Astrocyte (in vitro differentiated cells and primary cell): ENCODE data around the gene VEZT. TPM values are rescaled to one million over a fixed set of nuclear protein-coding genes. Genes with fewer than 3 reads are reported as not detected.
"Not testable (repeated sequence)": the region's sequence is repeated elsewhere in the genome, so short reads cannot be mapped to it uniquely, and the experiment has no call there.

Experiments used
- DNase-seq: peaks from one replicate; pipeline ENCODE4 v3.0.0-alpha.2; 2010; ENCODE audit warnings: low read depth
- FAIRE-seq: peaks from 2 replicates; lab custom pipeline; 2011; peaks lifted over from hg19 to GRCh38; lab: Jason Lieb, UNC
- H2AFZ ChIP-seq: 2 replicates; pipeline ENCODE4 v1.6.0; 2012; ENCODE audit warnings: low read depth, low read length, inconsistent platforms
- H3K27ac ChIP-seq: 2 replicates; pipeline ENCODE4 v1.5.1; 2011; ENCODE audit warnings: low read depth, low read length, inconsistent platforms
- H3K27me3 ChIP-seq: 2 replicates; pipeline ENCODE4 v1.6.0; 2011; ENCODE audit warnings: low read length, inconsistent platforms; ENCODE audit not compliant: insufficient read depth
- H3K36me3 ChIP-seq: 2 replicates; pipeline ENCODE4 v1.5.1; 2011; ENCODE audit warnings: low read length, inconsistent platforms; ENCODE audit not compliant: insufficient read depth
- H3K4me1 ChIP-seq: 2 replicates; pipeline ENCODE4 v1.5.1; 2011; ENCODE audit warnings: low read length, inconsistent platforms; ENCODE audit not compliant: insufficient read depth
- H3K4me2 ChIP-seq: 2 replicates; pipeline ENCODE4 v1.6.0; 2012; ENCODE audit warnings: low read length, inconsistent platforms
- H3K4me3 ChIP-seq: 2 replicates; pipeline ENCODE4 v1.5.1; 2011; ENCODE audit warnings: low read depth, mild to moderate bottlenecking, low read length, inconsistent platforms; ENCODE audit not compliant: insufficient read depth
- H3K79me2 ChIP-seq: 2 replicates; pipeline ENCODE4 v1.6.0; 2012; ENCODE audit warnings: mild to moderate bottlenecking, low read length, inconsistent platforms; ENCODE audit not compliant: insufficient read depth
- H3K9ac ChIP-seq: 2 replicates; pipeline ENCODE4 v1.6.0; 2012; ENCODE audit warnings: mild to moderate bottlenecking, low read length, inconsistent platforms
- H3K9me3 ChIP-seq: 2 replicates; pipeline ENCODE4 v1.5.1; 2012; ENCODE audit warnings: low read depth, mild to moderate bottlenecking, low read length, inconsistent platforms; ENCODE audit not compliant: insufficient read depth
- H4K20me1 ChIP-seq: 2 replicates; pipeline ENCODE4 v1.6.0; 2012; ENCODE audit warnings: low read length, inconsistent platforms; ENCODE audit not compliant: insufficient read depth
- H3K27ac Mint-ChIP-seq: one replicate; pipeline ENCODE4 v1.8.0; 2021; ENCODE audit warnings: mild to moderate bottlenecking, mixed read lengths; ENCODE audit not compliant: unreplicated experiment
- H3K27me3 Mint-ChIP-seq: one replicate; pipeline ENCODE4 v1.8.0; 2021; ENCODE audit warnings: low read depth, mixed read lengths; ENCODE audit not compliant: unreplicated experiment
- H3K36me3 Mint-ChIP-seq: one replicate; pipeline ENCODE4 v1.8.0; 2021; ENCODE audit warnings: low read depth, mixed read lengths; ENCODE audit not compliant: unreplicated experiment
- H3K4me1 Mint-ChIP-seq: one replicate; pipeline ENCODE4 v1.8.0; 2021; ENCODE audit warnings: low read depth, mixed read lengths; ENCODE audit not compliant: unreplicated experiment
- H3K4me3 Mint-ChIP-seq: one replicate; pipeline ENCODE4 v1.8.0; 2021; ENCODE audit warnings: mild to moderate bottlenecking, moderate library complexity, mixed read lengths; ENCODE audit not compliant: unreplicated experiment
- H3K9me3 Mint-ChIP-seq: one replicate; pipeline ENCODE4 v1.8.0; 2021; ENCODE audit warnings: mild to moderate bottlenecking, mixed read lengths; ENCODE audit not compliant: unreplicated experiment
- CTCF ChIP-seq: IDR thresholded peaks from 2 replicates; pipeline ENCODE4 v1.5.1; 2011; ENCODE audit warnings: low read depth, mild to moderate bottlenecking, inconsistent platforms, low read length, moderate library complexity; ENCODE audit not compliant: insufficient read depth
- EZH2 ChIP-seq: IDR thresholded peaks from 2 replicates; pipeline ENCODE4 v1.6.1; 2012; ENCODE audit warnings: mild to moderate bottlenecking, low read length, inconsistent platforms; ENCODE audit not compliant: insufficient read depth
- total RNA-seq: library from RNA; stranded (reverse); gene quantifications from 2 replicates; pipeline ENCODE4 v1.2.1, GENCODE V29; 2021

Gene VEZT
- total RNA-seq, 1 donor from 2014 or later, result 106 TPM

GRCh38 chr12:95321516-95322246 lies 104.1 kb downstream of the VEZT start:
- no peak for FAIRE-seq
- Histone ChIP-seq H3K36me3 (no peaks in the 10 kb centered on the region), H3K9ac (no peak overlapping the region), H3K4me1 (peaks cover 12% of the 10 kb centered on the region), H4K20me1 (no peaks in the 10 kb centered on the region), H3K27me3 (no peaks in the 10 kb centered on the region), H3K9me3 (no peaks in the 10 kb centered on the region), H3K27ac (no peak overlapping the region), H3K79me2 (no peaks in the 10 kb centered on the region), H3K4me3 (no peak overlapping the region), H2AFZ (no peak overlapping the region), H3K4me2 (no peak overlapping the region)
- Mint-ChIP-seq H3K36me3 (no peaks in the 10 kb centered on the region), H3K4me1 (peaks cover 9% of the 10 kb centered on the region), H3K27me3 (no peaks in the 10 kb centered on the region), H3K4me3 (no peak overlapping the region), H3K9me3 (no peaks in the 10 kb centered on the region), H3K27ac (no peak overlapping the region)
- TF ChIP-seq CTCF (no peak), EZH2 (no peak)
- no peak for DNase-seq

- no peak overlapping the region for H3K27ac ChIP-seq
- H3K27me3 Mint-ChIP-seq, result no peaks in the 10 kb centered on the region
- no peaks in the 10 kb centered on the region for H3K9me3 ChIP-seq
- no peak overlapping the region for H3K4me3 ChIP-seq
- peaks cover 12% of the 10 kb centered on the region for H3K4me1 ChIP-seq
- no peaks in the 10 kb centered on the region for H3K79me2 ChIP-seq
- no peak for TF ChIP-seq CTCF
- TF ChIP-seq EZH2, result no peak
- H4K20me1 ChIP-seq, result no peaks in the 10 kb centered on the region
- no peaks in the 10 kb centered on the region for H3K27me3 ChIP-seq
- H3K4me3 Mint-ChIP-seq, result no peak overlapping the region
- H3K9me3 Mint-ChIP-seq, result no peaks in the 10 kb centered on the region
- FAIRE-seq, result no peak
- no peaks in the 10 kb centered on the region for H3K36me3 Mint-ChIP-seq
- H3K36me3 ChIP-seq, result no peaks in the 10 kb centered on the region
- no peak overlapping the region for H3K4me2 ChIP-seq
- no peak overlapping the region for H3K9ac ChIP-seq
- DNase-seq, result no peak
- H3K27ac Mint-ChIP-seq, result no peak overlapping the region
- H3K4me1 Mint-ChIP-seq, result peaks cover 9% of the 10 kb centered on the region
- H2AFZ ChIP-seq, result no peak overlapping the region
Observed at GRCh38 chr12:95322326-95322725, 104.7 kb downstream of the VEZT start.

- H3K79me2 ChIP-seq, result no peaks in the 10 kb centered on the region
- no peak for FAIRE-seq
- Mint-ChIP-seq H3K4me1 (peaks cover 8% of the 10 kb centered on the region), H3K9me3 (no peaks in the 10 kb centered on the region), H3K36me3 (no peaks in the 10 kb centered on the region), H3K27me3 (no peaks in the 10 kb centered on the region), H3K27ac (no peak overlapping the region), H3K4me3 (no peak overlapping the region)
- TF ChIP-seq EZH2 (no peak), CTCF (no peak)
- no peak overlapping the region for H3K9ac ChIP-seq
- no peak overlapping the region for H3K27ac ChIP-seq
- H3K4me2 ChIP-seq, result no peak overlapping the region
- H4K20me1 ChIP-seq, result no peaks in the 10 kb centered on the region
- no peaks in the 10 kb centered on the region for H3K36me3 ChIP-seq
- H3K9me3 ChIP-seq, result no peaks in the 10 kb centered on the region
- no peaks in the 10 kb centered on the region for H3K27me3 ChIP-seq
- no peak overlapping the region for H2AFZ ChIP-seq
- no peak for DNase-seq
- H3K4me3 ChIP-seq, result no peak overlapping the region
- peaks cover 10% of the 10 kb centered on the region for H3K4me1 ChIP-seq
Observed at GRCh38 chr12:95323212-95323611, 105.6 kb downstream of the VEZT start.

GRCh38 chr12:95324246-95324645 lies 106.6 kb downstream of the VEZT start:
- not testable (repeated sequence) for H3K36me3 ChIP-seq, H3K4me2 ChIP-seq, H4K20me1 ChIP-seq, H2AFZ ChIP-seq, DNase-seq, H3K36me3 Mint-ChIP-seq, H3K27ac ChIP-seq, H3K79me2 ChIP-seq, H3K9me3 ChIP-seq, H3K4me3 Mint-ChIP-seq, H3K4me3 ChIP-seq, H3K9me3 Mint-ChIP-seq, FAIRE-seq, H3K9ac ChIP-seq, H3K27me3 ChIP-seq, H3K27me3 Mint-ChIP-seq, H3K27ac Mint-ChIP-seq, H3K4me1 ChIP-seq, H3K4me1 Mint-ChIP-seq
